ENCODE data around the gene QRICH1. TPM values are rescaled to one million over a fixed set of nuclear protein-coding genes. Genes with fewer than 3 reads are reported as not detected.

The QRICH1 gene
- total RNA-seq (50.3 and 59.0 TPM in 2 replicates), polyA plus RNA-seq (48.7 and 71.6 TPM in 2 replicates), polyA minus RNA-seq (ENCODE audit: low replicate concordance) (219 and 303 TPM in 2 replicates)
- polyA plus RNA-seq (2012): 30.6 and 38.0 TPM in 2 replicates

GRCh38 chr3:49093853-49094767 lies at the start of gene QRICH1:
Gene QRICH1, minus strand, starts transcription at chr3:49094071. Its CDS starts 17,054 bp downstream, at chr3:49077017.
- Histone ChIP-seq H3K4me2 (ENCODE audit: extremely low read depth, insufficient read depth, low read length) (peak within 1 kb of the TSS; percentile 94), H3K4me3 (replicated peaks in 1 of 4; ENCODE audit: control extremely low read depth in 1 of 4, insufficient read depth in 1 of 4, low read depth in 3 of 4, low read length in 4 of 4) (peak within 1 kb of the TSS; percentile 73 to 99 (median 96)), H3K9me3 (ENCODE audit: control insufficient read depth, insufficient read depth, low read depth, low read length) (no peaks in the 10 kb centered on the region), H3K36me3 (ENCODE audit: control insufficient read depth, insufficient read depth, low read length) (peaks cover 19% of the 10 kb centered on the region), H3K27ac (ENCODE audit: insufficient read depth, low read length) (peak within 1 kb of the TSS; percentile 97), H3K9ac (ENCODE audit: insufficient read depth, low read length) (peak within 1 kb of the TSS; percentile 93), H3K27me3 (ENCODE audit: control insufficient read depth, insufficient read depth, low read length) (no peaks in the 10 kb centered on the region), H3K4me1 (ENCODE audit: control insufficient read depth, extremely low read depth, insufficient read depth, low read length) (peaks cover 12% of the 10 kb centered on the region), H3K79me2 (ENCODE audit: control insufficient read depth, insufficient read depth, low read length) (peaks cover 40% of the 10 kb centered on the region), H2AFZ (ENCODE audit: low read length) (peak within 1 kb of the TSS; percentile 77), H4K20me1 (ENCODE audit: control insufficient read depth, extremely low read depth, insufficient read depth, low read length) (no peaks in the 10 kb centered on the region)
- TF ChIP-seq CTCF (conservative IDR thresholded peaks at IDR 0.05 in 1 of 2, IDR thresholded peaks at IDR 0.05 in 1 of 2; ENCODE audit: low read depth in 1 of 2, low read length in 2 of 2): peak; percentile 63 to 74
- no peak for TF ChIP-seq EZH2 (IDR thresholded peaks at IDR 0.05; ENCODE audit: low read length, missing control alignments)
- DNase-seq (ENCODE audit: low read depth in 2 of 2): peak; percentile 97 to 98

- Histone ChIP-seq H2AFZ (ENCODE audit: low read length) (no peak overlapping the region), H3K4me3 (replicated peaks in 1 of 4; ENCODE audit: control extremely low read depth in 1 of 4, insufficient read depth in 1 of 4, low read depth in 3 of 4, low read length in 4 of 4) (no peak overlapping the region), H3K9ac (ENCODE audit: insufficient read depth, low read length) (no peak overlapping the region), H3K36me3 (ENCODE audit: control insufficient read depth, insufficient read depth, low read length) (no peaks in the 10 kb centered on the region), H3K4me2 (ENCODE audit: extremely low read depth, insufficient read depth, low read length) (no peak overlapping the region), H3K27me3 (ENCODE audit: control insufficient read depth, insufficient read depth, low read length) (peaks cover 5% of the 10 kb centered on the region), H3K79me2 (ENCODE audit: control insufficient read depth, insufficient read depth, low read length) (no peaks in the 10 kb centered on the region), H4K20me1 (ENCODE audit: control insufficient read depth, extremely low read depth, insufficient read depth, low read length) (no peaks in the 10 kb centered on the region), H3K9me3 (ENCODE audit: control insufficient read depth, insufficient read depth, low read depth, low read length) (no peaks in the 10 kb centered on the region), H3K4me1 (ENCODE audit: control insufficient read depth, extremely low read depth, insufficient read depth, low read length) (no peaks in the 10 kb centered on the region), H3K27ac (ENCODE audit: insufficient read depth, low read length) (no peak overlapping the region)
- no peak for DNase-seq (ENCODE audit: low read depth in 2 of 2)
- no peak for TF ChIP-seq EZH2 (IDR thresholded peaks at IDR 0.05; ENCODE audit: low read length, missing control alignments)
- TF ChIP-seq CTCF (conservative IDR thresholded peaks at IDR 0.05 in 1 of 2, IDR thresholded peaks at IDR 0.05 in 1 of 2; ENCODE audit: low read depth in 1 of 2, low read length in 2 of 2): no peak
Observed at GRCh38 chr3:49140080-49140479, 46.2 kb upstream of the QRICH1 start.

- peaks cover 10% of the 10 kb centered on the region for H3K36me3 ChIP-seq (ENCODE audit: control insufficient read depth, insufficient read depth, low read length)
Observed at GRCh38 chr3:49135499-49135898, 41.6 kb upstream of the QRICH1 start.

More at GRCh38 chr3:49135499-49135898, 41.6 kb upstream of the QRICH1 start:
- no peak overlapping the region for H3K4me3 ChIP-seq (replicated peaks in 1 of 4; ENCODE audit: control extremely low read depth in 1 of 4, insufficient read depth in 1 of 4, low read depth in 3 of 4, low read length in 4 of 4)
- no peaks in the 10 kb centered on the region for H4K20me1 ChIP-seq (ENCODE audit: control insufficient read depth, extremely low read depth, insufficient read depth, low read length)
- H3K79me2 ChIP-seq (ENCODE audit: control insufficient read depth, insufficient read depth, low read length): peaks cover 23% of the 10 kb centered on the region
- DNase-seq (ENCODE audit: low read depth in 2 of 2): no peak
- no peaks in the 10 kb centered on the region for H3K9me3 ChIP-seq (ENCODE audit: control insufficient read depth, insufficient read depth, low read depth, low read length)
- H3K4me1 ChIP-seq (ENCODE audit: control insufficient read depth, extremely low read depth, insufficient read depth, low read length): peaks cover 3% of the 10 kb centered on the region
- H3K27ac ChIP-seq (ENCODE audit: insufficient read depth, low read length): no peak overlapping the region
- no peak for TF ChIP-seq EZH2 (IDR thresholded peaks at IDR 0.05; ENCODE audit: low read length, missing control alignments)
- TF ChIP-seq CTCF (conservative IDR thresholded peaks at IDR 0.05 in 1 of 2, IDR thresholded peaks at IDR 0.05 in 1 of 2; ENCODE audit: low read depth in 1 of 2, low read length in 2 of 2): no peak
- no peak overlapping the region for H3K9ac ChIP-seq (ENCODE audit: insufficient read depth, low read length)
- H3K27me3 ChIP-seq (ENCODE audit: control insufficient read depth, insufficient read depth, low read length): peaks cover 5% of the 10 kb centered on the region
- no peak overlapping the region for H3K4me2 ChIP-seq (ENCODE audit: extremely low read depth, insufficient read depth, low read length)
- H2AFZ ChIP-seq (ENCODE audit: low read length): no peak overlapping the region
